NCI-H1105 (cell line): ENCODE data around the gene MUCL3.
"Not testable (repeated sequence)": the region's sequence is repeated elsewhere in the genome, so short reads cannot be mapped to it uniquely, and the experiment has no call there.

Source experiments
- DNase-seq: peaks from one replicate; lab custom pipeline; 2025; lab: John Stamatoyannopoulos, UW

The MUCL3 gene

GRCh38 chr6:30944051-30944450 is 3.3 kb downstream of the MUCL3 start:
- no peak for DNase-seq

- no peak for DNase-seq
Measured at GRCh38 chr6:30945281-30945680, 4.5 kb downstream of the MUCL3 start.

- no peak for DNase-seq
Measured at GRCh38 chr6:30947231-30947630, 6.5 kb downstream of the MUCL3 start.

GRCh38 chr6:30948811-30949210 is 8.0 kb downstream of the MUCL3 start:
- DNase-seq: no peak

- DNase-seq: no peak
Measured at GRCh38 chr6:30951907-30952469, 11.2 kb downstream of the MUCL3 start.

GRCh38 chr6:30954631-30955366 is 14.0 kb downstream of the MUCL3 start:
- DNase-seq: no peak

GRCh38 chr6:30955367-30956042 is 14.7 kb downstream of the MUCL3 start:
- peak; percentile 52 for DNase-seq

- no peak for DNase-seq
Measured at GRCh38 chr6:30957716-30958115, 16.9 kb downstream of the MUCL3 start.

GRCh38 chr6:30960907-30961673 is 20.3 kb downstream of the MUCL3 start:
- DNase-seq: no peak

GRCh38 chr6:30962716-30963115 is 21.9 kb downstream of the MUCL3 start:
- DNase-seq: no peak

- DNase-seq: no peak
Measured at GRCh38 chr6:30963641-30964040, 22.9 kb downstream of the MUCL3 start.

GRCh38 chr6:30964075-30964474 is 23.3 kb downstream of the MUCL3 start:
- DNase-seq: no peak

- no peak for DNase-seq
Measured at GRCh38 chr6:30965140-30965601, 24.4 kb downstream of the MUCL3 start.

- no peak for DNase-seq
Measured at GRCh38 chr6:30966154-30966553, 25.4 kb downstream of the MUCL3 start.

- not testable (repeated sequence) for DNase-seq
Measured at GRCh38 chr6:30969171-30969570, 28.4 kb downstream of the MUCL3 start.

- no peak for DNase-seq
Measured at GRCh38 chr6:30970946-30971345, 30.2 kb downstream of the MUCL3 start.

GRCh38 chr6:30972816-30973215 is 32.0 kb downstream of the MUCL3 start:
- no peak for DNase-seq

GRCh38 chr6:30974490-30975252 is 33.9 kb downstream of the MUCL3 start:
- DNase-seq: no peak

- no peak for DNase-seq
Measured at GRCh38 chr6:30979141-30979540, 38.4 kb downstream of the MUCL3 start.

GRCh38 chr6:30979690-30980089 is 38.9 kb downstream of the MUCL3 start:
- DNase-seq: no peak

GRCh38 chr6:30981942-30982772 is 41.4 kb downstream of the MUCL3 start:
- peak; percentile 6 for DNase-seq
